Stimulated activated CD8-positive, alpha-beta memory T cell treated with anti-CD3 and anti-CD28 coated beads, Interleukin-4, amount 100 ng/mL, for 48 hours (primary cell): Measurements from ENCODE around the gene RPL21.
"Not testable (repeated sequence)": the region's sequence is repeated elsewhere in the genome, so short reads cannot be mapped to it uniquely, and the experiment has no call there.

ENCODE experiments used
- DNase-seq: peaks from one replicate; pipeline ENCODE4 v3.0.0-alpha.2; 2020

Gene RPL21

GRCh38 chr13:27259831-27260230, 8.5 kb downstream of the RPL21 start:
- DNase-seq, result no peak

GRCh38 chr13:27261396-27261795, 10.0 kb downstream of the RPL21 start:
- no peak for DNase-seq

GRCh38 chr13:27263438-27263837, 12.1 kb downstream of the RPL21 start:
- DNase-seq, result no peak

- DNase-seq, result no peak
Observed at GRCh38 chr13:27264181-27264580, 12.8 kb downstream of the RPL21 start.

GRCh38 chr13:27264648-27265047, 13.3 kb downstream of the RPL21 start:
- DNase-seq, result no peak

GRCh38 chr13:27266917-27267316, 15.6 kb downstream of the RPL21 start:
- DNase-seq, result no peak

GRCh38 chr13:27267596-27267995, 16.2 kb downstream of the RPL21 start:
- no peak for DNase-seq

- DNase-seq, result no peak
Observed at GRCh38 chr13:27269114-27269665, 17.8 kb downstream of the RPL21 start.

- peak; percentile 83 for DNase-seq
Observed at GRCh38 chr13:27270594-27271520, 19.5 kb downstream of the RPL21 start, which contains the start of gene RASL11A. TSS of gene RASL11A (plus strand) at chr13:27270830. CDS start at chr13:27270945, 115 bp downstream.

GRCh38 chr13:27271570-27272096, 20.3 kb downstream of the RPL21 start:
- DNase-seq, result no peak

- DNase-seq, result no peak
Observed at GRCh38 chr13:27273658-27274425, 22.5 kb downstream of the RPL21 start.

GRCh38 chr13:27274631-27275030, 23.3 kb downstream of the RPL21 start:
- no peak for DNase-seq

GRCh38 chr13:27276188-27276587, 24.8 kb downstream of the RPL21 start:
- DNase-seq, result no peak

GRCh38 chr13:27279506-27279905, 28.1 kb downstream of the RPL21 start:
- DNase-seq, result no peak

- DNase-seq, result no peak
Observed at GRCh38 chr13:27280009-27280656, 28.8 kb downstream of the RPL21 start.

GRCh38 chr13:27280841-27281240, 29.5 kb downstream of the RPL21 start:
- DNase-seq, result no peak

- no peak for DNase-seq
Observed at GRCh38 chr13:27281420-27281819, 30.1 kb downstream of the RPL21 start.

GRCh38 chr13:27283906-27284493, 32.6 kb downstream of the RPL21 start:
- DNase-seq, result peak; percentile 39

- no peak for DNase-seq
Observed at GRCh38 chr13:27288392-27288791, 37.0 kb downstream of the RPL21 start.

GRCh38 chr13:27289011-27289665, 37.8 kb downstream of the RPL21 start:
- DNase-seq, result no peak

- no peak for DNase-seq
Observed at GRCh38 chr13:27290715-27291114, 39.4 kb downstream of the RPL21 start.

GRCh38 chr13:27291967-27292366, 40.6 kb downstream of the RPL21 start:
- not testable (repeated sequence) for DNase-seq
